ENCODE measurements around the gene IGFLR1. TPM values are rescaled to one million over a fixed set of nuclear protein-coding genes. Genes with fewer than 3 reads are reported as not detected.

Gene IGFLR1
- polyA plus RNA-seq, 3 donors, result 80.5 to 144 (median 119) TPM

DNA sequence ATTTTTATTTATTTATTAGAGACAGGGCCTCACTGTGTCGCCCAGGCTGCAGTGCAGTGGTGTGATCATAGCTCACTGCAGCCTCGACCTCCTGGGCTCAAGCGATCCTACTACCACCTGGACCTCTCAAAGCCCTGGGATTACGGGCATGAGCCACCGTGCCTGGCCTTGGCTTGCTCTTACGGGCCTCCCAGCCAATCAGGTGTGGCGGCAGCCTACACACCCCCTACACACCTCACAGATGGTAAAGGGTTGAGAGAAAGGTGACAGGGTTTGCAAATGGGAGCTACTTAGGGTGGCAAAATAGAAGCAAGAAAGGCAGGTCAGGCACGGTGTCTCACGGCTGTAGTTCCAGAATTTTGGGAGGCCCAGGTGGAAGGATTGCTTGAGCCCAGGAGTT lies 38.9 kb downstream of the IGFLR1 start:
- H2AFZ ChIP-seq (ENCODE audit: insufficient read depth, low read depth, low read length, poor library complexity, severe bottlenecking), result no peak overlapping the region
- H3K9me3 Mint-ChIP-seq, result peaks cover 0 to 12% (median 3%) of the 10 kb centered on the region in 7 donors
- H4K20me1 ChIP-seq (ENCODE audit: insufficient read depth, low read length), result no peaks in the 10 kb centered on the region
- H3K4me3 ChIP-seq (replicated peaks in 1 of 3; ENCODE audit: low read depth in 2 of 3, low read length in 3 of 3), result no peak overlapping the region
- peaks cover 0 to 4% of the 10 kb centered on the region in 2 donors for H3K36me3 Mint-ChIP-seq
- no peaks in the 10 kb centered on the region for H3K36me3 ChIP-seq (replicated peaks in 1 of 2; ENCODE audit: control insufficient read depth in 1 of 2, insufficient read depth in 2 of 2, low read length in 2 of 2)
- H3K9ac ChIP-seq (ENCODE audit: insufficient read depth, low read length, poor library complexity, severe bottlenecking), result no peak overlapping the region
- no peak overlapping the region for H3K27ac ChIP-seq (ENCODE audit: low read depth in 1 of 2, low read length in 2 of 2)
- H3K79me2 ChIP-seq (ENCODE audit: insufficient read depth, low read length), result no peaks in the 10 kb centered on the region
- peaks cover 0 to 23% of the 10 kb centered on the region in 2 donors for H3K27me3 ChIP-seq (ENCODE audit: control insufficient read depth in 2 of 2, insufficient read depth in 2 of 2, low read length in 2 of 2)
- peak overlapping the region in 1 of 2 donors; percentile 99 for H3K4me3 Mint-ChIP-seq
- H3K4me1 ChIP-seq (ENCODE audit: control insufficient read depth in 1 of 2, insufficient read depth in 2 of 2, low read length in 2 of 2), result peaks cover 12 to 13% of the 10 kb centered on the region in 2 donors
- no peaks in the 10 kb centered on the region for H3K9me3 ChIP-seq (replicated peaks in 1 of 2; ENCODE audit: control insufficient read depth in 1 of 2, insufficient read depth in 1 of 2, low read length in 2 of 2)
- WGBS (ENCODE audit: insufficient coverage), result 68% methylated on average over 4 of the region's 9 CpGs
- no peak for DNase-seq
- intact Hi-C loops (cut with micrococcal nuclease), result no loop called here
- H3K27ac Mint-ChIP-seq, result no peak overlapping the region
- no peak for TF ChIP-seq CTCF (IDR thresholded peaks at IDR 0.05)
- H3K27me3 Mint-ChIP-seq (ENCODE audit: low read depth in 3 of 3), result peaks cover 31 to 35% (median 33%) of the 10 kb centered on the region in 3 donors
- H3K4me1 Mint-ChIP-seq, result peaks cover 9% of the 10 kb centered on the region
- H3K4me2 ChIP-seq (replicated peaks; ENCODE audit: extremely low read depth, low read length, poor library complexity, severe bottlenecking), result no peak overlapping the region

DNA sequence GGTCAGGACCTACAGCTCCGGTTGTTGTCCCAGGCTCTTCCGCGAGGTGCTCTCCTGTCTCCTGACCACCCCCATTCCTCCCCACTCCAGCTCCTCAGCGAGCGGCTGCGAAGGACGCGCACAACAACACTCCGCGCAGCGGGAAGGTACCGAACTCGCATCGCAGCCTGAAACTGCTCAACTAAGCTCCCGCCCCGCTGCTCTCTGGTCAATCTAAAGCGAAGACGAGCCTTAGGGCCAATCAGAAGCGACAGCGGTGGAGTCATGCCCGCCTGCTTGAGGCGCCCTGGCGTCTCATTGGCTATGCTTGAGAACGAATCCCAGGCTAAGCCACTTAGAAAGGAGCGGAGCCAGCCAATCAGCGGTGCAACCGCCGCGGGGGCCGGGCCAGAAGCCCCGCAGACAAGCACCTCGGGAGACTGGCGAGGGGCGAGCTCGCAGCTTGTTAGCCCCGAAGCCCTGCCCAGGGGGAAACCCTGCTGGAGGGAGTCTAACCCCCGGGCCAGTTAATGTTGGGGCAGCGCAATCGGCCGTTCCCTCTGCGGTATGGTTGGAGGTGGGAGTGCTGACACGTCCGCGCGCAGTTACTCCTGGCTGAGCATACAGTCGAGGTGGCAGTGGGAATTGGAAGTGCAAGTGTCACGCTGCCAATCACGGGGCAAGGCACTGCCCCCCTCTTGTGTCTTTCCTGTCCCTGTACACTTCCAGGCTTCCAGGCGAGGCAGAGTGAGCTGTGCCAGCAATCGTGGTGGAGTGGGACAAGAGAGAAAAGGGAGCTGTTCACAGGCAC lies 39.8 kb downstream of the IGFLR1 start:
- Mint-ChIP-seq H3K27me3 (ENCODE audit: low read depth in 3 of 3) (peaks cover 29 to 37% (median 33%) of the 10 kb centered on the region in 3 donors), H3K36me3 (peaks cover 0 to 4% of the 10 kb centered on the region in 2 donors), H3K9me3 (peaks cover 0 to 12% (median 3%) of the 10 kb centered on the region in 7 donors), H3K4me1 (peaks cover 9% of the 10 kb centered on the region), H3K27ac (peak overlapping the region in 4 of 7 donors; percentile 53 to 87 (median 58)), H3K4me3 (peak overlapping the region; percentile 85 to 99)
- intact Hi-C loops (cut with micrococcal nuclease), result no loop called here
- no peaks in the 10 kb centered on the region for H3K36me3 ChIP-seq (replicated peaks in 1 of 2; ENCODE audit: control insufficient read depth in 1 of 2, insufficient read depth in 2 of 2, low read length in 2 of 2)
- H3K4me1 ChIP-seq (ENCODE audit: control insufficient read depth in 1 of 2, insufficient read depth in 2 of 2, low read length in 2 of 2), result peaks cover 12 to 13% of the 10 kb centered on the region in 2 donors
- no peaks in the 10 kb centered on the region for H4K20me1 ChIP-seq (ENCODE audit: insufficient read depth, low read length)
- H3K27ac ChIP-seq (ENCODE audit: low read depth in 1 of 2, low read length in 2 of 2), result no peak overlapping the region
- H3K79me2 ChIP-seq (ENCODE audit: insufficient read depth, low read length), result no peaks in the 10 kb centered on the region
- peak overlapping the region; percentile 38 for H3K9ac ChIP-seq (ENCODE audit: insufficient read depth, low read length, poor library complexity, severe bottlenecking)
- DNase-seq, result peak; percentile 84 to 89 (median 85)
- peaks cover 0 to 23% of the 10 kb centered on the region in 2 donors for H3K27me3 ChIP-seq (ENCODE audit: control insufficient read depth in 2 of 2, insufficient read depth in 2 of 2, low read length in 2 of 2)
- peak overlapping the region; percentile 17 to 78 (median 50) for H3K4me3 ChIP-seq (replicated peaks in 1 of 3; ENCODE audit: low read depth in 2 of 3, low read length in 3 of 3)
- WGBS (ENCODE audit: insufficient coverage), result under 1% methylated on average over 47 of the region's 50 CpGs
- H3K4me2 ChIP-seq (replicated peaks; ENCODE audit: extremely low read depth, low read length, poor library complexity, severe bottlenecking), result peak overlapping the region; percentile 92
- no peaks in the 10 kb centered on the region for H3K9me3 ChIP-seq (replicated peaks in 1 of 2; ENCODE audit: control insufficient read depth in 1 of 2, insufficient read depth in 1 of 2, low read length in 2 of 2)
- TF ChIP-seq CTCF (IDR thresholded peaks at IDR 0.05), result no peak
- H2AFZ ChIP-seq (ENCODE audit: insufficient read depth, low read depth, low read length, poor library complexity, severe bottlenecking), result peak overlapping the region; percentile 87
